Naive thymus-derived CD8-positive, alpha-beta T cell (primary cell): ENCODE measurements around the gene SPC25. TPM values are rescaled to one million over a fixed set of nuclear protein-coding genes. Genes with fewer than 3 reads are reported as not detected.

ENCODE experiments used
- ATAC-seq, 2 donors: fragments of 150-1000 bp; cut with Tn5 transposase in 1 of 2; sonication (Bioruptor Pico), chemical (Tn5 transposase) in 1 of 2; 1 replicate in 1 of 2; 2 replicates in 1 of 2; pipeline ENCODE4 v1.10.0; 2021; ENCODE audit warnings: mild to moderate bottlenecking in 2 of 2, moderate library complexity in 2 of 2
- POLR2A ChIA-PET: fragments of 350-600 bp; sonication (Branson Sonifier 250); formaldehyde crosslinking; loops from one replicate; lab custom pipeline; 2021; ENCODE audit warnings: antibody characterized with exemption; lab: Charles Lee
- DNase-seq, 10 donors: peaks; one replicate each; pipeline versions ENCODE4 v3.0.0 to v3.0.0-alpha.2; 2020 to 2022
- H3K27ac Mint-ChIP-seq, 10 donors: one replicate each; pipeline ENCODE4 v1.8.0; 2020 to 2022; ENCODE audit warnings: mild to moderate bottlenecking in 10 of 10, mixed read lengths in 10 of 10, moderate library complexity in 4 of 10, inconsistent platforms in 1 of 10
- H3K27me3 Mint-ChIP-seq, 5 donors: one replicate each; pipeline ENCODE4 v1.8.0; 2021 to 2022; ENCODE audit warnings: mixed read lengths in 5 of 5
- H3K36me3 Mint-ChIP-seq, 3 donors: one replicate each; pipeline ENCODE4 v1.8.0; 2020 to 2022; ENCODE audit warnings: mixed read lengths in 3 of 3, mild to moderate bottlenecking in 2 of 3, inconsistent platforms in 1 of 3
- H3K4me1 Mint-ChIP-seq, 4 donors: one replicate each; pipeline ENCODE4 v1.8.0; 2021 to 2022; ENCODE audit warnings: mixed read lengths in 4 of 4
- H3K4me3 Mint-ChIP-seq, 10 donors: one replicate each; pipeline ENCODE4 v1.8.0; 2020 to 2022; ENCODE audit warnings: mild to moderate bottlenecking in 10 of 10, mixed read lengths in 10 of 10, moderate library complexity in 6 of 10, inconsistent platforms in 1 of 10
- H3K9me3 Mint-ChIP-seq, 9 donors: one replicate each; pipeline ENCODE4 v1.8.0; 2020 to 2022; ENCODE audit warnings: mixed read lengths in 9 of 9, mild to moderate bottlenecking in 3 of 9, inconsistent platforms in 1 of 9, moderate library complexity in 1 of 9
- polyA plus RNA-seq, 3 donors: library from polyadenylated mRNA; unstranded; fragments of 300-500 nt; fragmentation: Illumina TruSeq; gene quantifications; one replicate each; pipeline ENCODE4 v1.2.3, GENCODE V29; 2021
- total RNA-seq, 8 experiments: library from RNA in 2 of 8; stranded (reverse) in 2 of 8; gene quantifications; one replicate each; pipeline ENCODE4 v1.2.3 and lab custom pipeline; 2021 to 2026

SPC25 gene
- total and polyA plus RNA-seq, 5 experiments from 2014 or later, result 0.26 TPM; not detected in 4

- Mint-ChIP-seq H3K36me3 (peaks cover 0 to 3% (median 0%) of the 10 kb centered on the region in 3 donors), H3K4me1 (peaks cover 3 to 12% (median 6%) of the 10 kb centered on the region in 4 donors), H3K9me3 (peaks cover 0 to 12% (median 6%) of the 10 kb centered on the region in 9 donors), H3K27ac (no peak overlapping the region), H3K4me3 (no peak overlapping the region), H3K27me3 (peaks cover 8 to 28% (median 21%) of the 10 kb centered on the region in 5 donors)
- POLR2A ChIA-PET, result no interaction called here
- no peak for DNase-seq
- ATAC-seq, result no peak
Measured at GRCh38 chr2:168916331-168916675, 26.1 kb upstream of the SPC25 start.

GRCh38 chr2:168915441-168916330 is 25.5 kb upstream of the SPC25 start:
- peaks cover 9 to 28% (median 21%) of the 10 kb centered on the region in 5 donors for H3K27me3 Mint-ChIP-seq
- POLR2A ChIA-PET, result no interaction called here
- peaks cover 0 to 12% (median 6%) of the 10 kb centered on the region in 9 donors for H3K9me3 Mint-ChIP-seq
- no peak for DNase-seq
- H3K27ac Mint-ChIP-seq, result no peak overlapping the region
- H3K36me3 Mint-ChIP-seq, result peaks cover 0 to 3% (median 0%) of the 10 kb centered on the region in 3 donors
- H3K4me1 Mint-ChIP-seq, result peaks cover 3 to 12% (median 6%) of the 10 kb centered on the region in 4 donors
- ATAC-seq, result no peak
- H3K4me3 Mint-ChIP-seq, result no peak overlapping the region

GRCh38 chr2:168913495-168913894 is 23.3 kb upstream of the SPC25 start:
- peak overlapping the region in 3 of 10 donors; percentile 19 to 46 (median 43) for H3K4me3 Mint-ChIP-seq
- POLR2A ChIA-PET, result no interaction called here

GRCh38 chr2:168912901-168913369 is 22.7 kb upstream of the SPC25 start:
- no peak for DNase-seq
- peaks cover 0 to 3% (median 0%) of the 10 kb centered on the region in 3 donors for H3K36me3 Mint-ChIP-seq
- POLR2A ChIA-PET, result no interaction called here
- H3K27me3 Mint-ChIP-seq, result peaks cover 13 to 34% (median 20%) of the 10 kb centered on the region in 5 donors
- H3K27ac Mint-ChIP-seq, result no peak overlapping the region
- peaks cover 3 to 12% (median 5%) of the 10 kb centered on the region in 4 donors for H3K4me1 Mint-ChIP-seq
- peaks cover 0 to 12% (median 6%) of the 10 kb centered on the region in 9 donors for H3K9me3 Mint-ChIP-seq
- H3K4me3 Mint-ChIP-seq, result peak overlapping the region in 9 of 10 donors; percentile 3 to 58 (median 39)
- peak in 1 of 2 donors; percentile 39 for ATAC-seq

More at GRCh38 chr2:168913495-168913894, 23.3 kb upstream of the SPC25 start:
- ATAC-seq (no peak), DNase-seq (no peak)
- peaks cover 3 to 12% (median 5%) of the 10 kb centered on the region in 4 donors for H3K4me1 Mint-ChIP-seq
- no peak overlapping the region for H3K27ac Mint-ChIP-seq
- peaks cover 13 to 34% (median 20%) of the 10 kb centered on the region in 5 donors for H3K27me3 Mint-ChIP-seq
- peaks cover 0 to 12% (median 6%) of the 10 kb centered on the region in 9 donors for H3K9me3 Mint-ChIP-seq
- H3K36me3 Mint-ChIP-seq, result peaks cover 0 to 3% (median 0%) of the 10 kb centered on the region in 3 donors

GRCh38 chr2:168912466-168912865 is 22.2 kb upstream of the SPC25 start:
- H3K9me3 Mint-ChIP-seq, result peaks cover 0 to 12% (median 6%) of the 10 kb centered on the region in 9 donors
- H3K36me3 Mint-ChIP-seq, result peaks cover 0 to 3% (median 0%) of the 10 kb centered on the region in 3 donors
- no peak overlapping the region for H3K27ac Mint-ChIP-seq
- DNase-seq (no peak), ATAC-seq (no peak)
- peaks cover 3 to 12% (median 5%) of the 10 kb centered on the region in 4 donors for H3K4me1 Mint-ChIP-seq
- H3K4me3 Mint-ChIP-seq, result peak overlapping the region in 7 of 10 donors; percentile 3 to 58 (median 41)
- H3K27me3 Mint-ChIP-seq, result peaks cover 16 to 34% (median 20%) of the 10 kb centered on the region in 5 donors
- POLR2A ChIA-PET, result no interaction called here

GRCh38 chr2:168910330-168910729 is 20.1 kb upstream of the SPC25 start:
- Mint-ChIP-seq H3K4me3 (no peak overlapping the region), H3K27me3 (peaks cover 18 to 34% (median 23%) of the 10 kb centered on the region in 5 donors), H3K36me3 (peaks cover 0 to 3% (median 0%) of the 10 kb centered on the region in 3 donors), H3K4me1 (peaks cover 3 to 9% (median 5%) of the 10 kb centered on the region in 4 donors), H3K9me3 (peaks cover 0 to 3% (median 1%) of the 10 kb centered on the region in 9 donors), H3K27ac (peak overlapping the region in 1 of 10 donors; percentile 15)
- POLR2A ChIA-PET, result no interaction called here
- no peak for ATAC-seq
- DNase-seq, result no peak

GRCh38 chr2:168907940-168908662 is 17.9 kb upstream of the SPC25 start:
- Mint-ChIP-seq H3K4me1 (peaks cover 3 to 7% (median 5%) of the 10 kb centered on the region in 4 donors), H3K27me3 (peaks cover 13 to 22% (median 22%) of the 10 kb centered on the region in 5 donors)

GRCh38 chr2:168904358-168904757 is 14.1 kb upstream of the SPC25 start:
- no peak overlapping the region for H3K4me3 Mint-ChIP-seq
- no peaks in the 10 kb centered on the region for H3K36me3 Mint-ChIP-seq
- no peak for DNase-seq
- no peaks in the 10 kb centered on the region for H3K9me3 Mint-ChIP-seq
- H3K27me3 Mint-ChIP-seq, result peaks cover 0 to 16% (median 3%) of the 10 kb centered on the region in 5 donors
- ATAC-seq, result no peak
- POLR2A ChIA-PET, result no interaction called here
- H3K27ac Mint-ChIP-seq, result no peak overlapping the region
- H3K4me1 Mint-ChIP-seq, result no peaks in the 10 kb centered on the region

More at GRCh38 chr2:168907940-168908662, 17.9 kb upstream of the SPC25 start:
- ATAC-seq, result no peak
- no peaks in the 10 kb centered on the region for H3K9me3 Mint-ChIP-seq
- no peak overlapping the region for H3K27ac Mint-ChIP-seq
- no peaks in the 10 kb centered on the region for H3K36me3 Mint-ChIP-seq
- no peak for DNase-seq
- H3K4me3 Mint-ChIP-seq, result no peak overlapping the region
- POLR2A ChIA-PET, result no interaction called here

GRCh38 chr2:168903888-168904287 is 13.7 kb upstream of the SPC25 start:
- ATAC-seq, result no peak
- DNase-seq, result no peak
- no peaks in the 10 kb centered on the region for H3K9me3 Mint-ChIP-seq
- H3K27ac Mint-ChIP-seq, result no peak overlapping the region
- no peak overlapping the region for H3K4me3 Mint-ChIP-seq
- H3K36me3 Mint-ChIP-seq, result no peaks in the 10 kb centered on the region
- H3K4me1 Mint-ChIP-seq, result no peaks in the 10 kb centered on the region
- peaks cover 0 to 13% (median 3%) of the 10 kb centered on the region in 5 donors for H3K27me3 Mint-ChIP-seq
- POLR2A ChIA-PET, result no interaction called here

- no peak for ATAC-seq
- Mint-ChIP-seq H3K9me3 (no peaks in the 10 kb centered on the region), H3K4me3 (no peak within 1 kb of the TSS), H3K27me3 (peaks cover 0 to 8% (median 2%) of the 10 kb centered on the region in 5 donors), H3K36me3 (no peaks in the 10 kb centered on the region), H3K27ac (no peak within 1 kb of the TSS), H3K4me1 (no peaks in the 10 kb centered on the region)
- POLR2A ChIA-PET, result no interaction called here
- DNase-seq, result no peak
Measured at GRCh38 chr2:168901003-168901402, 10.8 kb upstream of the SPC25 start, which contains the start of gene G6PC2. G6PC2 (plus strand) TSS chr2:168901291; CDS start chr2:168901332, 41 bp downstream.

GRCh38 chr2:168897449-168897848 is 7.2 kb upstream of the SPC25 start:
- no peak for ATAC-seq
- Mint-ChIP-seq H3K36me3 (no peaks in the 10 kb centered on the region), H3K4me1 (no peaks in the 10 kb centered on the region), H3K27ac (no peak overlapping the region), H3K27me3 (peaks cover 0 to 8% (median 7%) of the 10 kb centered on the region in 5 donors), H3K4me3 (no peak overlapping the region), H3K9me3 (no peaks in the 10 kb centered on the region)
- POLR2A ChIA-PET, result no interaction called here
- no peak for DNase-seq

- H3K9me3 Mint-ChIP-seq, result no peaks in the 10 kb centered on the region
- H3K4me1 Mint-ChIP-seq, result no peaks in the 10 kb centered on the region
- no peaks in the 10 kb centered on the region for H3K36me3 Mint-ChIP-seq
- POLR2A ChIA-PET, result no interaction called here
- DNase-seq (no peak), ATAC-seq (no peak)
- no peak overlapping the region for H3K27ac Mint-ChIP-seq
- H3K27me3 Mint-ChIP-seq, result peaks cover 0 to 9% (median 7%) of the 10 kb centered on the region in 5 donors
- H3K4me3 Mint-ChIP-seq, result no peak overlapping the region
Measured at GRCh38 chr2:168896783-168897182, 6.6 kb upstream of the SPC25 start.
